SH-SY5Y (cell line): ENCODE data around the gene CDC42BPB.

Source experiments
- GATA2 ChIP-seq: IDR thresholded peaks from 2 replicates; pipeline ENCODE4 v1.6.1; 2011; ENCODE audit warnings: mild to moderate bottlenecking, low read depth, low read length
- GATA3 ChIP-seq: IDR thresholded peaks from 2 replicates; pipeline ENCODE4 v1.6.1; 2011; ENCODE audit warnings: low read depth, mild to moderate bottlenecking, low read length, moderate library complexity

GRCh38 chr14:102889615-102890014, 167.7 kb downstream of the CDC42BPB start:
- no peak for TF ChIP-seq GATA3
- TF ChIP-seq GATA2, result no peak
